ENCODE measurements around the gene LINC01488. TPM values are rescaled to one million over a fixed set of nuclear protein-coding genes. Genes with fewer than 3 reads are reported as not detected.
A peak's percentile ranks its signal among the peaks of the same experiment; 100 is the strongest.

LINC01488 gene
- total RNA-seq, 1 donor from 2014 or later: 1.3 TPM

DNA sequence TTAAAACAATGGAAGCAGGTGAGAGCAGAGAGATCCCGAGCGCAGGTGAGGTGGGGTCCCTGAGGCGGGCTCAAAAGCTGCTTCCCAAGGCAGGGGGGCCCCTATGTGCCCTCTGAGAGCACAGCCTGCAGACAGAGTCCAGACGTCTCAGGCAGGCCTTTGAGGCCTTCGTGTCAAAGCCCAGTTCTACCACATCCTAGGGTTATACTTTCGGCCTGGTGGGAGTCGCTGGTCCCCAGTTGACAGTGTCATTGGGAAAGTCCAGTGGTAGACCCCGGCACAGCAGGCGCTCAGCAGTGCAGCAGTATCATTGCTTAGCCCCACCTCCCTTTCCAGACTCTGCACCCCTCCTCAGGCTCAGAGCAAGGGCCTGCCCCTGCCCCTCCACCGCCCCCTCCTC lies 9.1 kb downstream of the LINC01488 start:
- peaks cover under 1% of the 10 kb centered on the region for H3K4me1 Mint-ChIP-seq (ENCODE audit: low read depth)
- no peak for DNase-seq (ENCODE audit: low spot score, unreplicated experiment)
- H3K9me3 Mint-ChIP-seq (ENCODE audit: low read depth): no peaks in the 10 kb centered on the region
- H3K4me3 Mint-ChIP-seq (ENCODE audit: low read depth): no peak overlapping the region
- H3K36me3 Mint-ChIP-seq (ENCODE audit: insufficient read depth): no peaks in the 10 kb centered on the region
- no peak for TF ChIP-seq CTCF (IDR thresholded peaks at IDR 0.05; ENCODE audit: unreplicated experiment)
- H3K27ac Mint-ChIP-seq: no peak overlapping the region
- H3K27me3 Mint-ChIP-seq: peaks cover 7% of the 10 kb centered on the region

GRCh38 chr11:69491071-69492031 lies 9.9 kb downstream of the LINC01488 start:
- Mint-ChIP-seq H3K9me3 (ENCODE audit: low read depth) (no peaks in the 10 kb centered on the region), H3K27ac (peak overlapping the region; percentile 71), H3K4me1 (ENCODE audit: low read depth) (peaks cover 1% of the 10 kb centered on the region), H3K36me3 (ENCODE audit: insufficient read depth) (no peaks in the 10 kb centered on the region), H3K4me3 (ENCODE audit: low read depth) (no peak overlapping the region), H3K27me3 (peaks cover 7% of the 10 kb centered on the region)
- TF ChIP-seq CTCF (IDR thresholded peaks at IDR 0.05; ENCODE audit: unreplicated experiment): no peak
- DNase-seq (ENCODE audit: low spot score, unreplicated experiment): no peak

DNA sequence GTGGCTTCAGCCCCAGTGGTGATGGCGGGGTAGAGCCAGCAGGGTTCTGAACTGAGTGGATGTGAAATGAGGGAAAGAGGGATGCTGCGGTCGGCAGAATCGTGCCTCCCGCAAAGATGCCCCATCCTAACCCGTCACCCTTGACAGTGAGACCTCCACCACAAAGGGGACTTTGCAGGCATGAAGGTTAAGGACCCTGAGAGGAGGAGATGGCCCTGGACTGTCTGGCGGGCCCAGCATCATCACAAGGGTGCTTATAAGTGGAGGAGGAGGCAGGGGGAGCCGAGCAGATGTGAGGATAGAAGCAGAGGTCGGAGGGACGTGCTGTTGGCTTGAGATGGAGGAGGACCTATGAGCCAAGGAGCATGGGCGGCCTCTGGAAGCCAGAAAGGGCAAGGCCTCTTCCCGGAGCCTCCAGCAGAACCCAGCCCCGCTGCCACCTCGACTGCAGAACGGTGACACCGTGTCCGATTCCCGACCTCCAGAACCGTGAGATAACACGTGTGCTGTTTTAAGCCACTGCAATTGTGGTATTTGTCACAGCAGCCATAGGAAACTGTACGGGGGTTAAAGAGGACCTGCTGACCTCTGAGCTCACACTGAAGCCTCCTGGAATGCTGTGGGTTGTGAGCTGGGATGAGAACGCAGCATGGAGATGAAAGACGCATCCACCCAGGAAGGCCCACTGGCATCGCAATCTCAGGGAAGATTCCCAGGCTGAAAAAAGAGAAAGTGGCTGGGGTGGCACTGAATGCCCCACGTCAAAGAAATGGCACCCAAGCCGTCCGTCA lies 10.9 kb downstream of the LINC01488 start:
- H3K36me3 Mint-ChIP-seq (ENCODE audit: insufficient read depth): no peaks in the 10 kb centered on the region
- H3K4me3 Mint-ChIP-seq (ENCODE audit: low read depth): no peak overlapping the region
- no peaks in the 10 kb centered on the region for H3K9me3 Mint-ChIP-seq (ENCODE audit: low read depth)
- no peak for TF ChIP-seq CTCF (IDR thresholded peaks at IDR 0.05; ENCODE audit: unreplicated experiment)
- H3K27me3 Mint-ChIP-seq: peaks cover 7% of the 10 kb centered on the region
- H3K4me1 Mint-ChIP-seq (ENCODE audit: low read depth): peaks cover 8% of the 10 kb centered on the region
- no peak overlapping the region for H3K27ac Mint-ChIP-seq
- DNase-seq (ENCODE audit: low spot score, unreplicated experiment): no peak

DNA sequence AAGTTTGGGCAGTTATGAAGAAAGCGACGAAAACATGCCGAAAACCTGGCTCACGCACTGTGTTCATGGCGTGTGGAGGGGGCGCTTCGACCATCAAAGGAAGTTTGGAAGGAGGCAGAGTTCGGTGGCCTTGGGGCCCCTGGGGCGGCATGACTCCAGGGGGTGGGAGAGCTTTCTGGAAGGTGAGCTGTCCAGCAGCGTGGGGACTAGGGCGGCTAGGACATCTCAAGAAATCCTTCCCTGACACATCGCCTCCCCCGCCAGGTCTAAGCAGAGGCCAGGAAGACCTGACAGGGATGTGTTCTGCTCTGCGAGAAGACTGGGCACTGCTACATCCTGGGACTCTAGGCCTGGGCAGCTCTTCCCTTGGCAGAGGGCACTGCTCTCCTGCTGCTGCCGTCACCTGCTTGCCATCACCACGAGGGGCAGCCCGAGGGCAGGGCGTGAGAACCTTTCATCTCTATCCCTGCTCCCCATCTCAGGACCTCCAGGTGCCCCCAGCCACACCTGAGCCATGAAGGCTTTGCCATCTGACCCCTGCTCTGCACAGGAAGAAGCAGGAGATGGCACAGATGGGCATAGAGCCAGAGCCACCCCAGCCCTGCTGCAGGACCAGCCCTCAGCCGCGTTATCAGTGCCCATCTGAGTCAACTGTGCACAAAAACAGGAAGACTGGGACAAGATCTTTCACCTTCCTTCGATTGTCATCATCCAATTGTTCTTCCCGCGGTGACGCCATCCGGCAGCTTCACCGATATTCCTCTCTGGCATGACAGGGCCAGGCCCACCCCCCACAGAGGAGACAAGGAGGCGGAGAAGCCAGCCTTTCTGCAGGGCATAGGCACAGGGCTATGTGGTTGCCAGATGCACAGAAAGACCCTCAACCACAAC lies 12.7 kb downstream of the LINC01488 start:
- Mint-ChIP-seq H3K9me3 (ENCODE audit: low read depth) (no peaks in the 10 kb centered on the region), H3K27me3 (peaks cover 7% of the 10 kb centered on the region), H3K4me3 (ENCODE audit: low read depth) (no peak overlapping the region), H3K36me3 (ENCODE audit: insufficient read depth) (no peaks in the 10 kb centered on the region), H3K27ac (no peak overlapping the region), H3K4me1 (ENCODE audit: low read depth) (peaks cover 11% of the 10 kb centered on the region)
- no peak for DNase-seq (ENCODE audit: low spot score, unreplicated experiment)
- no peak for TF ChIP-seq CTCF (IDR thresholded peaks at IDR 0.05; ENCODE audit: unreplicated experiment)

Measured in progenitor cell of endocrine pancreas (in vitro differentiated cells).